ENCODE results near the gene RTN4RL1.

Gene RTN4RL1

GRCh38 chr17:1945621-1946020 is 79.5 kb downstream of the RTN4RL1 start:
- DNase-seq = no peak

- DNase-seq = no peak
These were observed 81.7 kb downstream of the RTN4RL1 start for GRCh38 chr17:1943436-1943831.

- no peak for DNase-seq
These were observed 82.3 kb downstream of the RTN4RL1 start for GRCh38 chr17:1942666-1943435.

- DNase-seq = no peak
These were observed 83.1 kb downstream of the RTN4RL1 start for GRCh38 chr17:1942066-1942365.

- no peak for DNase-seq
These were observed 83.7 kb downstream of the RTN4RL1 start for GRCh38 chr17:1941272-1942065.

- DNase-seq = no peak
These were observed 84.3 kb downstream of the RTN4RL1 start for GRCh38 chr17:1940810-1941185.

GRCh38 chr17:1939981-1940809 is 84.9 kb downstream of the RTN4RL1 start:
- peak; percentile 39 to 67 for DNase-seq

GRCh38 chr17:1937461-1937860 is 87.7 kb downstream of the RTN4RL1 start:
- DNase-seq = no peak

GRCh38 chr17:1936766-1937165 is 88.4 kb downstream of the RTN4RL1 start:
- DNase-seq = no peak

- DNase-seq = no peak
These were observed 90.2 kb downstream of the RTN4RL1 start for GRCh38 chr17:1934901-1935300.

GRCh38 chr17:1933875-1934715 is 91.0 kb downstream of the RTN4RL1 start:
- DNase-seq = no peak

- DNase-seq = peak; percentile 44 to 54
These were observed 93.1 kb downstream of the RTN4RL1 start for GRCh38 chr17:1931844-1932579.

GRCh38 chr17:1930337-1930645 is 94.8 kb downstream of the RTN4RL1 start:
- no peak for DNase-seq

- DNase-seq = no peak
These were observed 96.2 kb downstream of the RTN4RL1 start for GRCh38 chr17:1928976-1929375.

- no peak for DNase-seq
These were observed 104.2 kb downstream of the RTN4RL1 start for GRCh38 chr17:1920948-1921351.

- no peak for DNase-seq
These were observed 105.9 kb downstream of the RTN4RL1 start for GRCh38 chr17:1919201-1919600.

- no peak for DNase-seq
These were observed 106.6 kb downstream of the RTN4RL1 start for GRCh38 chr17:1918346-1919162.

GRCh38 chr17:1916963-1917715 is 108.0 kb downstream of the RTN4RL1 start:
- DNase-seq = no peak

- no peak for DNase-seq
These were observed 108.8 kb downstream of the RTN4RL1 start for GRCh38 chr17:1916316-1916715.

- DNase-seq = no peak
These were observed 109.2 kb downstream of the RTN4RL1 start for GRCh38 chr17:1915889-1916288.

Data from SHP77 (cell line).